ENCODE data around the gene AQP9. TPM values are rescaled to one million over a fixed set of nuclear protein-coding genes. Genes with fewer than 3 reads are reported as not detected.
"Not testable (repeated sequence)": the region's sequence is repeated elsewhere in the genome, so short reads cannot be mapped to it uniquely, and the experiment has no call there.

AQP9 gene
- total RNA-seq, 2 experiments from 2014 or later: not detected

DNA sequence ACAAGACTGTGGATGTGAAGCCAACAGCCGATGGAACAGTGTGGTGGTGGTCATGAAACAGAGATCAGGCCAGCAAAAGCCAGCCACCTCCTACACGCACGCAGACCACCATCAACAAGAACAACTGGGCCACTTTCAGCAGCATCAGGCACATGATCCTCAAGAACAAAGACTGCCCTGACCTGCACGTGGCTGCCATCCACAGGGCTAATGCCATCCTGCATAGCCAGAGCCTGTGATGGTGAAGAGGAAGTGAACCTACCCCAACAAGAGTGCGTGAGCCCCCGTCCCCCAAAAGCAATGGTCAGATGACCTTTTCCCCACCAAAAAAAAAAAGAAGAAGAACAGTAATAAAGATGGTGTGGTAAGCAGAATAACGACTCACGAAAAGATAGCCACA, 62.6 kb downstream of the AQP9 start:
- no peak for DNase-seq
- no peaks in the 10 kb centered on the region for H3K4me1 Mint-ChIP-seq (ENCODE audit: low read depth)
- intact Hi-C loops (cut with micrococcal nuclease): no loop called here
- no peaks in the 10 kb centered on the region for H3K36me3 Mint-ChIP-seq (ENCODE audit: low read depth)
- H3K9me3 Mint-ChIP-seq: no peaks in the 10 kb centered on the region
- no peak overlapping the region for H3K27ac Mint-ChIP-seq
- CTCF ChIA-PET: interaction anchor here (0.7 kb wide), 1 partner anchor 205 kb away, joined by 3 read pairs; no protein-coding TSS in a partner anchor
- H3K27me3 Mint-ChIP-seq (ENCODE audit: low read depth): peaks cover 21% of the 10 kb centered on the region
- no peak overlapping the region for H3K4me3 Mint-ChIP-seq

DNA sequence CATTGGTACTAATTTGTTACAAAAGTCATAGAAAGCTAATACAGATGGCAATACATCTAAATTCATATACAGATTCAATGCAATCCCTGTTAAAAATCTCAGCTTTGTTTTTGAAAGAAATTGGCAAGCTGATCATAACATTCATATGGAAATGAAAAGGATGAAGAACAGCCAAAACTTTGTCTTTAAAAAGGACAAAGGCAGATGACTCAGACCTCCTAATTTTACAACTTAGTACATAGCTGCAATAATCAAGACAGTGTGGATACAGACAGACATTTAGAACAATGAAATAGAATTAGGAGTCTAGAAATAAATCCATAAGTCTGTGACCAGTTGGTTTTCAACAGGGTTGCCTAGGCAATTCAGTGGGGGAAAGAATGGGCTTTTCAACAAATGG, 63.3 kb downstream of the AQP9 start:
- Mint-ChIP-seq H3K4me1 (ENCODE audit: low read depth) (no peaks in the 10 kb centered on the region), H3K27me3 (ENCODE audit: low read depth) (peaks cover 16% of the 10 kb centered on the region), H3K27ac (no peak overlapping the region), H3K36me3 (ENCODE audit: low read depth) (no peaks in the 10 kb centered on the region), H3K4me3 (no peak overlapping the region), H3K9me3 (no peaks in the 10 kb centered on the region)
- CTCF ChIA-PET: interaction anchor here (0.7 kb wide), 1 partner anchor 206 kb away, joined by 3 read pairs; no protein-coding TSS in a partner anchor
- no peak for DNase-seq
- intact Hi-C loops (cut with micrococcal nuclease): no loop called here

DNA sequence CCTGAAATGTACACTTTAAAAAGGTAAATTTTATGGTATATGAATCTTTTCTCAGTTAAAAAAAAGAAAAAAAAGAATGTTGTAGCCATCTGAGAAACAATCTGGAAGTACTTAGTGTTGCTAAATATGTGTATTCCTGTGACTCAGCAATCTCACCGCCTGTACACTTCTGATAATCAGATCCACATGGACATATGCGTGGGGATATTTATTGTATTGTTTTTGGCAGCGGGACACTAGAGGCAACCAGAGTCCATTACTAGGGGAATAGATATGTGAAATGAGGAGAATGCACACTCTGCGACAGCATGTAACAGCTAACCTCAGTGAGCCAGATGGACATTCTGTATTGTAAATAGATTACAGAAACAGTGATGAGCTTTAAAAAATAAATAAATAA, 65.4 kb downstream of the AQP9 start:
- no peak overlapping the region for H3K27ac Mint-ChIP-seq
- H3K4me3 Mint-ChIP-seq: no peak overlapping the region
- H3K9me3 Mint-ChIP-seq: no peaks in the 10 kb centered on the region
- CTCF ChIA-PET: no interaction called here
- peaks cover 4% of the 10 kb centered on the region for H3K27me3 Mint-ChIP-seq (ENCODE audit: low read depth)
- no peak for DNase-seq
- no peaks in the 10 kb centered on the region for H3K4me1 Mint-ChIP-seq (ENCODE audit: low read depth)
- intact Hi-C loops (cut with micrococcal nuclease): no loop called here
- H3K36me3 Mint-ChIP-seq (ENCODE audit: low read depth): no peaks in the 10 kb centered on the region

DNA sequence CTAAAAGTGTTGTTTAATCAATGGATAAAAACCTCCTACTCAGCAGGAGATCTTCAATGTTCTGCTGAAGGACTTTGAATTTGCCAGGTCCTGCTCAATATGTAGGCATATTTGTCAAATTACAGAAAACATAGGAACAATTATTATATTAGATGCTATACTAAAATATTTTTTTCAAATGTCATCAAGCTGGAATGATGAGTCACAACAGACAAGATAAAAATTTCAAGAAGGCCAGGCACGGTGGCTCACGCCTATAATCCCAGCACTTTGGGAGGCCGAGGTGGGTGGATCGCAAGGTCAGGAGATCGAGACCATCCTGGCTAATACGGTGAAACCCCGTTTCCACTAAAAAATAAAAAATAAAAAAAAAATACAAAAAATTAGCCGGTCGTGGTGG, 68.0 kb downstream of the AQP9 start:
- CTCF ChIA-PET: no interaction called here
- Mint-ChIP-seq H3K36me3 (ENCODE audit: low read depth) (no peaks in the 10 kb centered on the region), H3K4me3 (no peak overlapping the region), H3K9me3 (no peaks in the 10 kb centered on the region), H3K27me3 (ENCODE audit: low read depth) (peaks cover 4% of the 10 kb centered on the region), H3K27ac (no peak overlapping the region), H3K4me1 (ENCODE audit: low read depth) (no peaks in the 10 kb centered on the region)
- intact Hi-C loops (cut with micrococcal nuclease): no loop called here
- DNase-seq: no peak

DNA sequence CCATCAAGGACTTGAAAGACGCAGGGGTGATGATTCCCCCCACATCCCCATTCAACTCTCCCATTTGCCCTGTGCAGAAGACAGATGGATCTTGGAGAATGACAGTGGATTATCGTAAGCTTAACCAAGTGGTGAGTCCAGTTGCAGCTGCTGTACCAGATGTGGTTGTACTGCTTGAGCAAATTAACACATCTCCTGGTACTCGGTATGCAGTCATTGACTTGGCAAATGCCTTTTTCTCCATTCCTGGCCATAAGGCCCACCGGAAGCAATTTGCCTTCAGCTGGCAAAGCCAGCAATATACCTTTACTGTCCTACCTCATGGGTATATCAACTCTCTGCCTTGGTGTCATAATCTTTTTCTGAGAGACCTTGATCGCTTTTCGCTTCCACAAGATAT, 70.0 kb downstream of the AQP9 start:
- H3K4me3 Mint-ChIP-seq; DNase-seq; intact Hi-C loops (cut with micrococcal nuclease); H3K27ac Mint-ChIP-seq; H3K9me3 Mint-ChIP-seq; H3K27me3 Mint-ChIP-seq (ENCODE audit: low read depth); H3K4me1 Mint-ChIP-seq (ENCODE audit: low read depth); H3K36me3 Mint-ChIP-seq (ENCODE audit: low read depth); CTCF ChIA-PET: not testable (repeated sequence)

DNA sequence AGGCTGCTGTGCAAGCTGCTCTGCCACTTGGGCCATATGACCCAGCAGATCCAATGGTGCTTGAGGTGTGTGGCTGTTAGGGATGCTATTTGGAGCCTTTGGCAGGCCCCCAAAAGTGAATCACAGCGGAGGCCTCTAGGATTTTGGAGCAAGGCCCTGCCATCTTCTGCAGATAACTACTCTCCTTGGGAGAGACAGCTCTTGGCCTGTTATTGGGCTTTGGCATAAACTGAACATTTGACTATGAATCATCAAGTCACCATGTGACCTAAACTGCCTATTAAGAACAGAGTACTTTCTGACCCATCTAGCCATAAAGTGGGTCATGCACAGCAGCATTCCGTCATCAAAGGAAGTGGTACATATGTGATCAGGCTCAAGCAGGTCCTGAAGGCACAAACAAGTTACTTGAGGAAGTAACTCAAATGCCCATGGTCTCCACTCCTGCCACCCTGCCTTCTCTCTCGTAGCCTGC, 70.9 kb downstream of the AQP9 start:
- H3K4me3 Mint-ChIP-seq; H3K36me3 Mint-ChIP-seq (ENCODE audit: low read depth); H3K9me3 Mint-ChIP-seq; H3K27ac Mint-ChIP-seq; CTCF ChIA-PET; DNase-seq; intact Hi-C loops (cut with micrococcal nuclease); H3K4me1 Mint-ChIP-seq (ENCODE audit: low read depth); H3K27me3 Mint-ChIP-seq (ENCODE audit: low read depth): not testable (repeated sequence)

DNA sequence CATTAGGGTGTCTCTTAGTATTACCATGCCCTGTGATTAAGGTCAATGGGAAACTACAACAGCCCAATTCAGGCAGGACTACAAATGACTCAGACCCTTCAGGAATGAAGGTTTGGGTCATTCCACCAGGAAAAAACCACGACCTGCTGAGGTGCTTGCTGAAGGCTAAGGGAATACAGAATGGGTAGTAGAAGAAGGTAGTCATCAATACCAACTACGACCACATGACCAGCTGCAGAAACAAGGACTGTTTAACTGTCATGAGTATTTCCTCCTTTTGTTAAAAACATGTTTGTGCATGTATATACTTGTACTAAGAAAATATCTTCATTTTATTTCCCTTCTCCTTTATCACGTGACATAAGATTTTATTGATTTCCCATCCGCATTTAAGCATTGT, 71.8 kb downstream of the AQP9 start:
- H3K9me3 Mint-ChIP-seq; DNase-seq; H3K4me3 Mint-ChIP-seq; H3K27me3 Mint-ChIP-seq (ENCODE audit: low read depth); H3K27ac Mint-ChIP-seq; H3K4me1 Mint-ChIP-seq (ENCODE audit: low read depth); CTCF ChIA-PET; intact Hi-C loops (cut with micrococcal nuclease); H3K36me3 Mint-ChIP-seq (ENCODE audit: low read depth): not testable (repeated sequence)

DNA sequence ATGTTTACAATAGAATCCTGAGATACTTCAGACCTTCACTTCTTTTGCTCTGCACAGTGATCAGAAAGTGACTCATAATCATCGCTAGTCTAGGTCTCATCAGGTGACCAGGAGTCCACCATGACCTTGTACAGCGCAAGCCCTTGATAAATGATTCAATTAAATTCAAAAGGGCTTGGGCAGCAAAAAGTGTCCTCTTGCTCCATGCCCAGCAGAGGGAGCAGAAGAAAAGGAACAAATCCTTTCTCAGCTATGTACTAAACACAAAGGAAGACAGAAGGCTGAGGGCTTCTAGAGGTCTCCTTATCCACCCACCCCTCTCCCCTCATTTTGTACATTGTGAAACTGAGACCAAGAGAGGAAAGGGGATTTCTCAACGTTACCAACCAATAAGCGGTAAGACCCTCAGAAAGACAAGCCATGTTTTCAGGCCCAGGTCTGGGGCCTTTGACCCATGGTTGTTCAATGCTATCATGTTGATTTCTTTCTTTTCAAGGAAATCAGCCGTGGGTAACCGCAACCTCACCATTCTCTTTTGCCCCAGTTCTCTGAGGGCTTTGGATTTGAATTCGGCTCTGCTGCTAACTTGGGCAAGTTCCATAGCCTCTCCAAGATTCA, 74.8 kb downstream of the AQP9 start:
- CTCF ChIA-PET: no interaction called here

DNA sequence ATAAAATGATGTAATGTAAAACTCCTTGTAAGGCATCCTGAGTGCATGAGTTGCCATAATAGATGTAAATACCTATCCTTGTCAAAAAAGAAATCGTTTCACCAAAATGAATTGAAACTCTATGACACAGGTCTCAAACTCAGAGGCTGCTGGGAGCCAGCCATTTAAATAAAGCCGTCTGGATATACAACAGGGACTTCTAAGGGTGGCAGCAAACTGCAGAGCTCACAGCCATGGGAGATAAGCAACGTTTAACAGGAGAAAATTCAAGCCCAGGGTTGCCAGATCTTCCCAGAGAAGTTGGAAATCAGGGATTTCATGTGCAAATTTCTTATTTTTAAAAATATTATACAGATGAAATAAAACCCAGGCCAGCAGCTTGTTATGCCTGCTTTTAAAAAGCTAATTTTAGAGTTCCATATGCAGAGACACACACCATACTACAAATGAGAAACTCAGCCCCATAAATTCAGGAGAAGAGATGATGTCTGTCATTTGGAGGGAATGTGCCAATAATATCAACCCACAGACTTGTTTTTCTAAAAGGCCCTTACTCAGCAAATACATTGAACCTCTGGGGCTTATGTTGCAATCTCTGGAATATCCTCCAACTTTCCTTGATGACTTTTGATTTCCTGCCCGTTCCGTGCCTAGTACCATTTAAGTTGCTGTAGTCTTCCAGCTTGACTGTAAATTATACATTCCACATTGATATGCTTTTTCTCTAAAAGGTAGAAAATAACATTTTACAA, 75.6 kb downstream of the AQP9 start:
- no peaks in the 10 kb centered on the region for H3K36me3 Mint-ChIP-seq (ENCODE audit: low read depth)
- DNase-seq: no peak
- no peaks in the 10 kb centered on the region for H3K27me3 Mint-ChIP-seq (ENCODE audit: low read depth)
- intact Hi-C loops (cut with micrococcal nuclease): no loop called here
- no peaks in the 10 kb centered on the region for H3K9me3 Mint-ChIP-seq
- H3K27ac Mint-ChIP-seq: no peak overlapping the region
- CTCF ChIA-PET: interaction anchor here (2.4 kb wide), 1 partner anchor 14 kb away, joined by 7 read pairs; no protein-coding TSS in a partner anchor
- H3K4me1 Mint-ChIP-seq (ENCODE audit: low read depth): no peaks in the 10 kb centered on the region
- no peak overlapping the region for H3K4me3 Mint-ChIP-seq

More for the DNA sequence above, 74.8 kb downstream of the AQP9 start:
- intact Hi-C loops (cut with micrococcal nuclease): no loop called here
- Mint-ChIP-seq H3K4me1 (ENCODE audit: low read depth) (no peaks in the 10 kb centered on the region), H3K9me3 (no peaks in the 10 kb centered on the region), H3K27me3 (ENCODE audit: low read depth) (no peaks in the 10 kb centered on the region), H3K36me3 (ENCODE audit: low read depth) (no peaks in the 10 kb centered on the region), H3K27ac (no peak overlapping the region), H3K4me3 (no peak overlapping the region)
- no peak for DNase-seq

DNA sequence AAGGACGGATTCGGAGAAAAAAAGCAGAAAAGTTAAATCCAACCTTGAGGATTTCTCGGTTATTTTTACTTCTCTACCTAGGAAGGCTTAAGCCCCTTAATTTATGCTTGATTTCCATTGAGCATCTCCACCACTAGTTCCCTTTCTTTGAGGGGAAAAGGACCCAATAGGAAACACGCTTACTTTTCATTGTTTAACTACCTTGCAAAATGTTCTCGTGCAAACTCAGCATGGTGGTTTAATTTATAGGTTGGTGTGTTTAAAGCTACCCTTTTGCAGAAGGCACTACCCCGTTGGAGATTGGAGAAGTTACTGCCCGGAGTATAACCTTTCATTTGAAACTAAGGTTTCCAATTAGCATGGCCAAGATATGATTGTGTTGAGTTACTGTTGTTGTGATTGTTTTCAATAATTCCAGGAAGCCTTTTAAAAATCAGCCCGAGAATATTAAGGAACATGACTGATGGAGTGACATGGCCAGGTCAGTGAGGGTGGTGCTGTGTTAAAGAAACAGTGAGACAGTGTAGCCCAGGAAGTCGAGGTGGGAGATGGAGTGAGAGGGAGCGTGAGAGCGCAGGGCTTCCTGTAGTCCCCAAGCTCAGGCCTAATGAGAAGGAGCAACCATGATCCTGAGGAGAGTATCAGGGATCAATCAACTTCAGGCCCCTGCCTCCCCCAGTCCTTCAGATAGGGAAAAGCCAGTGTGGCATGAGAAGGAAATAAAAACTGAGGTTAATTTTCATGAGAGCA, 76.6 kb downstream of the AQP9 start:
- Mint-ChIP-seq H3K4me3 (no peak overlapping the region), H3K4me1 (ENCODE audit: low read depth) (no peaks in the 10 kb centered on the region), H3K9me3 (no peaks in the 10 kb centered on the region), H3K27ac (no peak overlapping the region), H3K27me3 (ENCODE audit: low read depth) (no peaks in the 10 kb centered on the region), H3K36me3 (ENCODE audit: low read depth) (no peaks in the 10 kb centered on the region)
- no peak for DNase-seq
- intact Hi-C loops (cut with micrococcal nuclease): no loop called here
- CTCF ChIA-PET: interaction anchor here (2.4 kb wide), 1 partner anchor 13 kb away, joined by 7 read pairs; no protein-coding TSS in a partner anchor

DNA sequence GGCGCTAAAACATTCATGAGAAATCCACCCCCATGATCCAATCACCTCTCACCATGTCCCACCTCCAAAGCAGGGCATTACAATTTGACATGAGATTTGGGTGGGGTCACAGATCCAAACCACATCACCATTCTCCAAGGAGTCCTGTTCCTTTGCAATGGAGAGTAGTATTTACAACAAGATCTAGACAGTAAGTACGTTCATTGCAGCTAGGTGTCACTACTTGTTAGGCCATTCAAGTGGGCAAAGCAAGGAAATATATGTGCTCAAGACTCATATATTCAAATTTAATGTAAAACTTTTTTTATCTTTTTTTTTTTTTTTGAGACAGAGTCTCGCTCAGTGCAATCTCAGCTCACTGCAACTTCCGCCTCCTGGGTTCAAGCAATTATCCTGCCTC, 79.3 kb downstream of the AQP9 start:
- Mint-ChIP-seq H3K4me1 (ENCODE audit: low read depth) (no peaks in the 10 kb centered on the region), H3K36me3 (ENCODE audit: low read depth) (no peaks in the 10 kb centered on the region), H3K27me3 (ENCODE audit: low read depth) (peaks cover 4% of the 10 kb centered on the region), H3K27ac (no peak overlapping the region), H3K9me3 (no peaks in the 10 kb centered on the region), H3K4me3 (no peak overlapping the region)
- no peak for DNase-seq
- CTCF ChIA-PET: interaction anchor here (0.6 kb wide), 2 partner anchors 15 to 669 kb away, joined by 3 to 4 read pairs; no protein-coding TSS in a partner anchor
- intact Hi-C loops (cut with micrococcal nuclease): no loop called here

DNA sequence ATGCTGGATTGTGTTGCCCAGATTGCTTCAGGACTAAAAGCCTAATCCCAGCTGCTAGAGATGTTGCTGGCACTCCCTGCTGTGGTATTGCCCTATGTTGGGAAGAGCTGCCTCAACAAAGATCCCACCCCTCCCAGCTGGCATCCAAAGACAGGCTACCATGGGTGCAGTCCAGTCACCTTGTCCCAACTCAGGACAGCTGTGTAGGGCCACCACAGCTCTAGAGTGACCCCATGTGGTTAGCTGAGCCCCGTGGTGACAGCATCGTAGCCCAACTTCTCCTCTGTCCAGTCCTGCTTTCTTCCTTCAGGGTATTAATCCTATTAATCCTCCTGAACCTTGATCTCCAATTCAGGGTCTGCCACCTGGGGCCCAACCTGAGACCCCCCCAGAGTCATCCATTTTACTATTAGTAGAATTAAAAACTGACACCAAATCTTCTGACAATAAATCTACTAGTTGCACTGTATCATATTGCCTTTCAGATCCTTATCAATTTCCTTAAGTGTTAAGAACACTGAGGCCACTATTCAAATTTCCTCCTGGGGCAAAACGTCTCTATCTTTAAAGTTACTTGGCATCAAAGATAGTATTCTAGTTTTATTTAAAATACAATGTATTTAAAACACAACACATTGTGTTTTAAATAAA, 83.5 kb downstream of the AQP9 start:
- DNase-seq: peak; percentile 28
- Mint-ChIP-seq H3K27ac (no peak overlapping the region), H3K27me3 (ENCODE audit: low read depth) (peaks cover 4% of the 10 kb centered on the region), H3K4me1 (ENCODE audit: low read depth) (no peaks in the 10 kb centered on the region), H3K9me3 (no peaks in the 10 kb centered on the region), H3K36me3 (ENCODE audit: low read depth) (no peaks in the 10 kb centered on the region), H3K4me3 (no peak overlapping the region)
- CTCF ChIA-PET: interaction anchor here (0.5 to 1.1 kb wide), 2 partner anchors 37 to 538 kb away, joined by 3 to 4 read pairs; no protein-coding TSS in a partner anchor
- intact Hi-C loops (cut with micrococcal nuclease): no loop called here
